NCI-H1417 (cell line): ENCODE data around the gene NCOA7.
"Not testable (repeated sequence)": the region's sequence is repeated elsewhere in the genome, so short reads cannot be mapped to it uniquely, and the experiment has no call there.

Experiments used
- DNase-seq, 3 experiments: peaks; one replicate each; lab custom pipeline; 2025; lab: John Stamatoyannopoulos, UW

The NCOA7 gene

GRCh38 chr6:125835221-125835744, 44.5 kb downstream of the NCOA7 start:
- DNase-seq: no peak

GRCh38 chr6:125836466-125836865, 45.7 kb downstream of the NCOA7 start:
- DNase-seq: no peak

GRCh38 chr6:125839471-125839870, 48.7 kb downstream of the NCOA7 start:
- DNase-seq: peak in 1 of 3 experiments; percentile 53

GRCh38 chr6:125839879-125840278, 49.1 kb downstream of the NCOA7 start:
- peak in 1 of 3 experiments; percentile 47 for DNase-seq

- no peak for DNase-seq
Measured at GRCh38 chr6:125841356-125842090, 50.8 kb downstream of the NCOA7 start.

GRCh38 chr6:125842091-125842626, 51.4 kb downstream of the NCOA7 start:
- DNase-seq: no peak

- no peak for DNase-seq
Measured at GRCh38 chr6:125843593-125843992, 52.8 kb downstream of the NCOA7 start.

- DNase-seq: peak in 1 of 3 experiments; percentile 28
Measured at GRCh38 chr6:125844989-125845388, 54.2 kb downstream of the NCOA7 start.

- peak in 2 of 3 experiments; percentile 7 to 72 for DNase-seq
Measured at GRCh38 chr6:125846292-125847024, 55.7 kb downstream of the NCOA7 start.

- not testable (repeated sequence) for DNase-seq
Measured at GRCh38 chr6:125848286-125848685, 57.5 kb downstream of the NCOA7 start.

GRCh38 chr6:125850361-125850760, 59.6 kb downstream of the NCOA7 start:
- no peak for DNase-seq

- DNase-seq: no peak
Measured at GRCh38 chr6:125852587-125852986, 61.8 kb downstream of the NCOA7 start.

- no peak for DNase-seq
Measured at GRCh38 chr6:125853168-125853567, 62.4 kb downstream of the NCOA7 start.

GRCh38 chr6:125853756-125854155, 63.0 kb downstream of the NCOA7 start:
- DNase-seq: peak in 1 of 3 experiments; percentile 51

GRCh38 chr6:125854355-125854754, 63.6 kb downstream of the NCOA7 start:
- DNase-seq: no peak

GRCh38 chr6:125855783-125856182, 65.0 kb downstream of the NCOA7 start:
- DNase-seq: no peak

- no peak for DNase-seq
Measured at GRCh38 chr6:125857846-125858245, 67.1 kb downstream of the NCOA7 start.

GRCh38 chr6:125858427-125859320, 67.9 kb downstream of the NCOA7 start:
- DNase-seq: peak in 1 of 3 experiments; percentile 65

GRCh38 chr6:125859727-125860126, 69.0 kb downstream of the NCOA7 start:
- DNase-seq: no peak

- peak in 2 of 3 experiments; percentile 11 to 45 for DNase-seq
Measured at GRCh38 chr6:125863023-125863422, 72.3 kb downstream of the NCOA7 start.

GRCh38 chr6:125865015-125865414, 74.3 kb downstream of the NCOA7 start:
- no peak for DNase-seq

GRCh38 chr6:125866433-125866832, 75.7 kb downstream of the NCOA7 start:
- no peak for DNase-seq
